NCI-H524 treated with DMSO at 0.1 percent for 48 hours (cell line): ENCODE data around the gene RBM17.
"Not testable (repeated sequence)": the region's sequence is repeated elsewhere in the genome, so short reads cannot be mapped to it uniquely, and the experiment has no call there.

Experiments
- DNase-seq: peaks from one replicate; lab custom pipeline; 2025; lab: John Stamatoyannopoulos, UW

Gene RBM17

GRCh38 chr10:6136215-6137201 is 47.7 kb downstream of the RBM17 start:
- DNase-seq: no peak

DNA sequence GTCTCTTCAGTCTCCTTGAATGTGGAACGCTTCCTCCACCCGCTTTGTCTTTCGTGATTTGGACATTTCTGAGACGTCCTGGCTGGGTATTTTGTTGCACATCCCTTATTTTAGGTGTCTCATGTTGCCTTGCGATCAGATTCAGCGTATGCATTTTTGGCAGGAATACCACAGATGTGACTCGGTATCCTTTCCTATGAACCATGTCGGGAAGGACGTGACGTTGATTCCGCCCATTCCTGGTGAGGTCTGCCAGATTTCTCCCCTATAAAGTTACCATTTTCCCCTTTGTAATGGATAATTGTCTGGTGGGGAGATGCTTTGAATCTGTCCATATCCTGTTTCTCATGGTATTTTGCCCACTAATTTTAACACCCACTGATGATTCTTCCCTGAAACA is 49.6 kb downstream of the RBM17 start:
- no peak for DNase-seq

DNA sequence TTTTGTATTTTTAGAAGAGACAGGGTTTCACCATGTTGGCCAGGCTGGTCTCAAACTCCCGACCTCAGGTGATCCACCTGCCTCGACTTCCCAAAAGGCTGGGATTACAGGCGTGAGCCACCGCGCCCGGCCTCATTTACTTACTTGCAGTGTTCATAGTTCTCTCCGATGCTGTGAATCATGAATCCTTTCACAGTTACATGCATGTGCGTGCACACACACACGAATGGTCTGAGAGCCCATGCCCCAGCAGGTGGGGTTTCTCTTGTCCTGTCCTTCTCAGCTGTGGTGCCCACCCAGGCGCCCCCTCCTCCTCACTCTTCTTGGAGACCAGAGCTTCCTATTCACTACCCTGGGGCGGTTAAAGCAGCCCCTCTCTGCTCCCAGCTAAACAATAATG is 50.6 kb downstream of the RBM17 start:
- DNase-seq: no peak

GRCh38 chr10:6140141-6140841 is 51.5 kb downstream of the RBM17 start:
- DNase-seq: no peak

- DNase-seq: no peak
These were observed 52.1 kb downstream of the RBM17 start for GRCh38 chr10:6140965-6141295.

DNA sequence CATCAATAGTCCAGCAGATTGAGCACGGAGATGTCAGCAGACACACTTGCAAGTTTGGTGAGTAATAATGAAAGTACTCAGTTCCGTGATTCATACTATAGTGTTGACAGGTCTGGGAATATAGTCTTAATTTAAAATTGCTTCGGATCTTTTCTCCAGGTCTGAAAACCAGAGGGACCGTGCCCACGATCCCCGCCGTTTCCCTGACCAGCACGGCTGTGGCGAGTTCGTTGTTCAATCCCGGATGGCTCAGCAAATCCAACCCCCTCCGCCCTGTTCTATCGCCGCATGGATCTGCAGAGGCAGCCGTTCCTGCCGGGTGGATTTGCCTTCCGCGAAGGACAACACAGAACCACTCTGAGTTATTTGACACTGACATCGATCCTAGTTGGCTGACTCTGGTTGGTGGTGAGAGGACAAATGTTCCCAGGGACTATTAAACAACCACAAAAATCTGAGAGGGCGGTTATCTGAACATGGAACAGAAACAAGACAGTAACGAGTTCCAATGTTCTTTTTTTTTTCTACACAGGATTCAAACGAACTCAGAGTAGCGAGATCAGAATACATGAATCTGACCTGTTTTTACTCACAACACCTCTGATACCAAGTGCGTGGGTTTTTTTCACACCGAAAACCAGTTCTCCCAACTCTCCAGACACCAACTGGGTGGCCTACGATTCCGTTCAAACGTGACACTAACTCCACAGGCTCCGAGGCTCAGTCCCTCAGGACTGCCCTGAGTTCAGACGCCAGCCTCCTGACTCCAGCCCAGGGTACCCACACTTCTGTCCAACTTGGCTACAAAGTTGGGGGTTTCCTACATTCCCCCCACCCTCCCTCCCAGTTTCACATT is 52.7 kb downstream of the RBM17 start:
- no peak for DNase-seq

GRCh38 chr10:6142186-6142585 is 53.4 kb downstream of the RBM17 start:
- not testable (repeated sequence) for DNase-seq

- DNase-seq: no peak
These were observed 53.8 kb downstream of the RBM17 start for GRCh38 chr10:6142644-6143043.

- DNase-seq: no peak
These were observed 54.3 kb downstream of the RBM17 start for GRCh38 chr10:6143181-6143580.

GRCh38 chr10:6144406-6145165 is 55.8 kb downstream of the RBM17 start:
- DNase-seq: no peak

DNA sequence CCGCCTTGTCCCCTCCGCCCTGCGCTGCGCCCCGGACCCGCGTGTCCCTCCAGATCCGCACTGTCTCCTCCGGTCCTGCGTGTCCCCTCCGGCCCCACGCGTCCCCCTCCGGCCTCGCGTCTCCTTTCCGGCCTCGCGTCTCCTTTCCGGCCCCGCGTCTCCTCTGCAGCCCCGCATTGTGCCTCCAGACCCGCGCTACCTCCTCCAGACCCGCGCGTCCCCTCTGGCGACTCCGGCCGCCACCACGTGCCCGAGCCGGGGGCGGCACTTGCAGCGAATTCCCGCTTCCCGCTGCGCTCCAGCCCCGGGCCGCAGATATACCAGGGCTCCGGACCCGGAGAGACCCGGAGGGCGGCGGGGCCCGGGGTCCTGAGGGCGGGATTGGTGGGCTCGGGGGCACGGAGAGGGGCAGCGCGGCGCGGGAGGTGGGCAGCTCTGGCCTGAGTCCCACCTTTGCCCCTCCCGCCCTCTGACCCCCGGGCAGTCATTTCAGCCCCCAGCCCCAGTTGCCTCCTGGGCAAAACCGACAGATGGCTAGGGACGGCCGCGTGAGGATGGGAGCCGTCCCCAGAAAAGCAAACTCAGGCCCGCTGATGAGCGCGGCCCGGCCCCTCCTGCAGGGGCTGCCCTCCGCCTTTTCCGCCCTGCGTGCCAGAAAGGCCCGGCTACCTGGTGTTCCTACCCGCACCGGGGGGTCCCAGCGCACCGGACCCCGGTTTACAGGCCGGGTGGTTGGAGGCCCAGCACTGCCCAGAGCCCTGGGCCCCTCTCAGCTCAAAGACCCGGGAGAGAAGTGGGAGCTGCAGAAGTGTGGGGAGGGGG is 56.5 kb downstream of the RBM17 start:
- no peak for DNase-seq

DNA sequence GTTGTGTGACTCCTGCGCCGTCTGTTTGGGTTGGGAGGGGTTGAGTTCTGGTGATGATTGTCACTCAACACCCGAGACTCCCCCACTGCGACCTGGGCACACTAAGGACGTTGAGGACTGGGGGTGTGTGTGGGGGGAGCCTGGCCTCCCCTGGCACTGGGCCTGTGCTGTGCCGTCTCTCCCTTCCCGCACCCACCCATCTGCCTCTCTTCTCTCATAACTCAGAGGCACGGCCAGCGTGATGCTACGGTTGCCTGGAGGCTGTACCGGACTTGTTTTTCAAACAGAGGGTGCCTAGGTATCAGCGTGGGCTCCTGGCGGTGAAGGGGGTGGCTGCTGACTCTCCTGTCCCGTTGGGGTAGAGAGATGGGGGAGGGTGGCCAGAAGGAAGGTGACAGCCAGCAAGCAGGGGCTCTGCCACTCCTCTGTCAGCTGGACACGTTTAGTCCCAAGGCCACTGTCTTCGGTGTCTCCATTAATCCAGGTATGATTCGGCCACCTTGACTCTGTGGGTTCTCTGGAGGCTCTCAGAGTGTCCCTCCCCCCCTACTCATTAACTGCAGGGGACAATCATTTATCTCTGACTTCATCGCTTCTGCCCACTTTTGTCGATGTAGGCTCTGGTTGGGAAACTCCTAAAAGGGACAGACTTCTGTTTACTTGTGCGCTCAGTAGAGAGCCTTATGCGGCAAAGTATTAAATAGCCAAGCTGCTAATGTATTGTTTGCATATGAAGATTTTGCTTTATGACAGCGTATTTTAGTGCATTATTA is 57.4 kb downstream of the RBM17 start:
- DNase-seq: no peak

DNA sequence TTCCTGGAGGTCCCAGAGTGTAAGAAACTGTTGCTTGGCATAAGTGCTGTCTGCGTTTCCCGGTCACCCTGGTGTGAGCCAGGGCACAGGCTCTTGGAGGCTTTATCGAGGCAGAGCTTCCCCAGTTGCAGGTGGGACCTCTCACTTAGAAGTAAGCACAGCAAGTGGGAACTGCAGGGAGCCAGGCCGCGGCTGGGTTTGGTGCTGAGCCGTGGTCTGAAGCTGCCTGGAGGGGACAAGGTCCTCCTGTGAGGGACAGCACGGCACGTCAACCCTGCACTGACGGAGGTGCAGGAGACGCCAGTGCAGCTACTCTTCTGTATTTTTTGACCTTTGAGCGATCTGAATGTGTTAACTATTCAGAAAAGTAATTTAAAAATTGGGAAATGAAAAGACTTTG is 58.1 kb downstream of the RBM17 start:
- no peak for DNase-seq

DNA sequence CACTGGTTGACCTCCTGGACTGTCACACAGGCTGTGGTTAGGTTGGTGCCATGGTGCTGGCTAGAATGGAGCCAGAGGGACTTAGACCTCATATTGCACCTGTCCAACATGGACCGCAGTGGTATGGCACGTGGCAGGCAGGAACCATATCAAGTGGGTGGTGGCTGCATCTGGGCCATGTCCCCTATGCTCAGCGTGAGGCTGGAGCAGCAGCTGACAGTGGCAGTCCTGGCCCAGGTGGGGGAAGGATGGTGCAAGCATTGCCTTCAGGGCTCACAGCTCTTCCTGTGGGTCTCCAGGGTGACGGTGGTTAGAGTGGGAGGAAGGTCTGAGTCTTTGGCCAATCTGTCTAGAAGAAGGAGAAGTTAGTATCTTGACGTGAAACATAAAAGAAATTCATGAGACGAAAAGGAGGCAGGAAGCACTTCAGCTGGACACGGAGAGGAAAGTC is 59.4 kb downstream of the RBM17 start:
- no peak for DNase-seq

GRCh38 chr10:6148908-6149307 is 60.1 kb downstream of the RBM17 start:
- DNase-seq: no peak

- no peak for DNase-seq
These were observed 62.5 kb downstream of the RBM17 start for GRCh38 chr10:6151087-6151977.

DNA sequence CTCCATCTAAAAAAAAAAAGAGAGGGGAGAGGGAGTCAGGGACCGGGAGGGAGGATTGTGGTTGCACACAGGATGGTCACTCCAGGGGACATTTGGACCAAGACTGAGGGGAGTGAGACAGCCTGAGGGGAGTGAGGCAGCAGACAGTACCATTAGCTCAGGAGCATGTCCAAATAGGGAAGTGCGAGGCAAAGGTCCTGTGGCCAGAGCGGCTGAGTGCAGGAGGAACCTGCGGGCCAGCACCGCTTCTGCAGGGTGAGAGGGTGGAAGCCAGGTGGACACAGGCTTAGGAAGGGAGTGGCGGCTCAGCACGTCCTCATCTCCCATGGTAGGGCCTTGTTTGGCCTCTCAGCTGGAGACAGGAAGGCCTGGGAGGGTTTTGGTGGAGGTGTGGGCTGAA is 65.0 kb downstream of the RBM17 start:
- no peak for DNase-seq

GRCh38 chr10:6154566-6154965 is 65.7 kb downstream of the RBM17 start:
- no peak for DNase-seq

GRCh38 chr10:6158276-6158675 is 69.4 kb downstream of the RBM17 start:
- DNase-seq: no peak
